GM23338 (cell line): ENCODE results near the gene PCDHGB5.
A peak's percentile ranks its signal among the peaks of the same experiment; 100 is the strongest.

Experiments
- CTCF ChIP-seq, 2 experiments: fragments of 200-600 bp in 1 of 2; sonication (generic) in 1 of 2; conservative IDR thresholded peaks; 2 replicates each; pipeline versions ENCODE4 v1.5.1 to v1.6.1; 2016 to 2017; ENCODE audit warnings: antibody characterized with exemption in 2 of 2, low read depth in 2 of 2, mild to moderate bottlenecking in 2 of 2, moderate library complexity in 1 of 2
- EZH2 ChIP-seq: fragments of 200-600 bp; sonication (generic); IDR thresholded peaks from one replicate; pipeline ENCODE4 v1.8.0; 2017; ENCODE audit warnings: antibody characterized with exemption, mild to moderate bottlenecking, low read depth; ENCODE audit not compliant: unreplicated experiment
- POLR2AphosphoS5 ChIP-seq: IDR thresholded peaks from 2 replicates; pipeline ENCODE4 v1.6.1; 2016; ENCODE audit warnings: antibody characterized with exemption, low read depth

DNA sequence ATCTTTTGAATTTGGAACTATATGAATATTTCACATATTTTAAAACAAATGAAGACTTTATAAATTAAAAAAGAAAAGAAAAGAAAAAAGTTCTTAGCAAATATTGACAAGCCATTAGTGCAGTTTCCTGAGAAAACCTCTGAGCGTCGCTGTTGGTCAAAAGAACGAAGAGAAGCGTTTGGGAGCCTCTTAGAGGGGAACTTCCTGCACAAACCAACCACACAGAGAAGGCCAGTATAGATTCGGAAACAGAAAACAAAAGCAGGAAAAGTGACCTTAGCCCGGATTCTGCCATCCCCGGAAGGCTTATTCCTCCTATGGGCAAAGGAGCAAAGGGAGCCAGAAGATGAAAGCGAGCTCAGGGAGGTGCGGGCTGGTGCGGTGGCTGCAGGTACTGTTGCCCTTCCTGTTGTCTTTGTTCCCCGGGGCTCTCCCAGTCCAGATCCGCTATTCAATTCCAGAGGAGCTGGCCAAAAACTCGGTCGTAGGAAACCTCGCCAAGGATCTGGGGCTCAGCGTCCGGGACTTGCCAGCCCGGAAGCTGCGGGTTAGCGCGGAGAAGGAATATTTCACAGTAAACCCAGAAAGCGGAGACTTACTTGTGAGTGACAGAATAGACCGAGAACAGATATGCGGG is 37.8 kb upstream of the PCDHGB5 start, which contains the start of gene PCDHGB2:
- TF ChIP-seq POLR2AphosphoS5 (no peak), EZH2 (no peak), CTCF (conservative IDR thresholded peaks at IDR 0.05; ENCODE audit: low read depth in 2 of 2) (peak; percentile 80)
